ENCODE measurements around the gene FSD1L. TPM values are rescaled to one million over a fixed set of nuclear protein-coding genes. Genes with fewer than 3 reads are reported as not detected.

Gene FSD1L
- total RNA-seq, 1 donor from 2014 or later: 10.8 TPM

DNA sequence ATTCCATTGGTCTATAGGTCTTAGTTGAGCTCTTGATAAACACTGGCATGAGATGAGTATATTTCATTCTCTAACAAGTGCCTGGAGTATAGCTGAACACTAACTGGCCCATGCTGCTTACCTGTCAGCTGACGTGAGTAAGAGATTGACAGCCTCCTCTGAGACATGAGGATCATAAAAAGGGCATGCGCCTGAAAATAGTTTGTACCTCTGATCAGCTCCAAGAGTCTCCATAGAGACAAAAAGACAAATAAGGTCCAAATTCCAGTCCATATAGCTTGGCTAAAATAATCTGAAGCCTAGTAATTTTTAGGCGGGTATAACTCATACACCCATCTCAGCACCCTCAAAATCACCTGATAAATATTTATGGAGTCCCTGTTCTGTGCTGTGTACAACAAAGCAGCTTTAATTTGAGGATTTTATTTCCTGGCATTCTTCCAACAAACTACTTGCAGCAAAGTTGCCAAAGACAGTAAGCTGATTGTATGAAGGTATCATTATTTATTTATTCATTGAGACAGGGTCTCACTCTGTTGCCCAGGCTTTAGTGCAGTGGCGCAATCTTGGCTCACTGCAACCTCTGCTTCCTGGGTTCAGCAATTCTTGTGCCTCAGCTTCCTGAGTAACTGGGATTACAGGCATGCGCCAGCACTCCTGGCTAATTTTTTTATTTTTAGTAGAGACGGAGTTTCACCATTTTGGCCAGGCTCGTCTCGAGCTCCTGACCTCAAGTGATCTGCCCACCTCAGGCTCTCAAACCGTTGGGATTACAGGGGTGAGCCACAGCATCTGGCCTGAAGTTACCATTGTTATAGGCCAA, 16.2 kb upstream of the FSD1L start:
- intact Hi-C loops (cut with DNase I): no loop called here
- no peak for DNase-seq (ENCODE audit: low spot score)

DNA sequence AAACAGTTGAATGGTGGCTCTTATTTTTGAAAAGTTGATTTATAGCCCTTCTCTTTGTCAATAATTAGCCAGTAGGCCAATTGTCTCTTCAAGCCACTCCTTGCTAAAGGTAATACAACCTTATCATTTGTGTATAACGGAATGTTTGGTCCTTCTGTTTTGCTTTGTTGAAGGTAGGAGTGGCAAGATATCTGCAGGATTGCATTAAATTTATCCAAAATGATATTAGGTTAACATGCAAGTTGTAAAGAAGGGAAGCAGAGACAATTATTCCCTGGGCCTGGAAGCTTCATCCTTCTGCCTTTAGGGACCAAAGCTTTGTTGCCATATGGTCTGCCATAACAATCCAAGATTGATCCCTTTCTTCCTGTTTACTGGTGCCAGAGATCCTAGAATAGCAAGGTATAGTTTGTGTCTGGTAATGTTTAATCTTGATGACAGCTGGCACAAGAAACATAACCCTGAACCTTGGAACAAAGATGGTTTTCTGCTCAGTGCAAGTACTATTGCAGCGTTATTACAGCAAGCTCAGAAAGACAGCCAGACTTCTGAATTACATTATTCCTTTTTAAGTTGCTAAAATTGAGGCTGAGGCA, 15.5 kb upstream of the FSD1L start:
- intact Hi-C loops (cut with DNase I): no loop called here
- DNase-seq (ENCODE audit: low spot score): no peak

- intact Hi-C loops (cut with DNase I): no loop called here
- no peak for DNase-seq (ENCODE audit: low spot score)
These were observed 12.4 kb upstream of the FSD1L start for GRCh38 chr9:105435453-105435852.

GRCh38 chr9:105436783-105437182, 11.1 kb upstream of the FSD1L start:
- no peak for DNase-seq (ENCODE audit: low spot score)
- intact Hi-C loops (cut with DNase I): no loop called here

- no peak for DNase-seq (ENCODE audit: low spot score)
- intact Hi-C loops (cut with DNase I): no loop called here
These were observed 10.1 kb upstream of the FSD1L start for GRCh38 chr9:105437704-105438103.

DNA sequence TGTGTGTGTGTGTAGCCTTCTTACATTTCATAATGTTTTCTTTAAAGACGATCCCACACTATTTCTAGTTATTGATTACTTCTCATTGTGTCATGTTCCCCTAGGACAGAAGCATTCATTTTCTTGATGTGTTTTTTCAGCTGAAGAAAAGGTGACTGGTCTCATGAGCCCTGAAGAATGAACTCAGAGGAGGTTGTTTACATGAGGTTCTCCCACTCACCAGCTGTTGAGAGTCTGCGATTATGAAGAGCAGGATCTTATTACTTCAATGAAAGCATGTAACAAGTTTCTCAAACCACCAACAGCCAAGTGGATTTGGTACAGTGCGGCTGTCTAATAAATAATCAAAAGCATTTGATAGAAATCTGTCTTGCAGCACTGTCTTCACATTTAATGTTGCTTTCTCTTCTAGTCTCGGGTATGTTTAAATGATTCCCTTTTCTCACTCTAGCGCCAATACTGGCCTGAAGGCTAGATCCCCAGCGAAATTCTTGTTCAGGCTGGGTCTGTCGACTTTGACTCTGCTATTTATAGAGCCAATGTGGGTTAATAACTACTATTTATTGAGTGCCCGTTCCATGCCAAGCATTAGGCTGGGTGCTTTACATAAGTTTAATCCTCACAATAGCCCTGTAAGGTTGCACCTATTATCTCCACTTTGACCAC, 9.6 kb upstream of the FSD1L start:
- DNase-seq (ENCODE audit: low spot score): no peak
- intact Hi-C loops (cut with DNase I): no loop called here

DNA sequence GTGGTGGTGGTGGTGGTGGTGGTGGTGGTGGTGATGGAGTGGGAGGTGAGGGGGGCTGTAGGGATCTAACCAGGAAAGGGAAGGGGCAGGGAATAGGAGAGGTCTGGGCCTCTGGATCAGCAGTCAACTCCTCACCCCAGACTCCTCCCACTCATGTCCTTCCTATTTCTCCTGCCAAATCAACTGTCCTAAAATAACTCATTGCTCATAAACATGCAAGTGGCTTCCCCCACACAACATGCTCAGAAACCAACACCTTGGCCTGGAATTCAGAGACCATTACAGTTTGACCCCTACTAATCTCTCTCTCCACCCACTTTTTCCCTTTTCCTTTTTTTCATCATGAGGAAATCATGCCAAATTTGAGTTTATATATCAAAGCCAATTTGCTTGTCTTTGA, 8.4 kb upstream of the FSD1L start:
- intact Hi-C loops (cut with DNase I): no loop called here
- no peak for DNase-seq (ENCODE audit: low spot score)

GRCh38 chr9:105441616-105442160, 6.1 kb upstream of the FSD1L start:
- intact Hi-C loops (cut with DNase I): loop anchor here (10.0 kb wide), 2 partner anchors 197 to 253 kb away; partner anchors contain the start of genes SLC44A1 and TMEM38B
- no peak for DNase-seq (ENCODE audit: low spot score)

DNA sequence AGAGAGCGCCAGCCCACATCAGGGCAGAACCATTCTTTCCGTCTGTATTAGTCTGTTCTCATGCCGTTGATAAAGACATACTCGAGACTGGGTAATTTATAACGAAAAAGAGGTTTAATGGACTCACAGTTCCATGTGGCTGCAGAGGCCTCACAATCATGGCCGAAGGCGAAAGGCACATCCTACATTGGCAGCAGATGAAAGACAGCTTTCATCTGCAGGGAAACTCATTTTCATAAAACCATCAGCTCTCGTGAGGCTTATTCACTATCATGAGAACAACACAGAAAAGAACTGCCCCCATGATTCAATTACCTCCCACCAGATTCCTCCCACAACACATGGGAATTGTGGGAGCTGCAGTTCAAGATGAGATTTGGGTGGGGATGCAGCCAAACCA, 4.7 kb upstream of the FSD1L start:
- no peak for DNase-seq (ENCODE audit: low spot score)
- intact Hi-C loops (cut with DNase I): loop anchor here (10.0 kb wide), 2 partner anchors 198 to 252 kb away; partner anchors contain the start of genes SLC44A1 and TMEM38B

GRCh38 chr9:105444130-105444529, 3.7 kb upstream of the FSD1L start:
- intact Hi-C loops (cut with DNase I): loop anchor here (10.0 kb wide), 2 partner anchors 199 to 251 kb away; partner anchors contain the start of genes SLC44A1 and TMEM38B
- no peak for DNase-seq (ENCODE audit: low spot score)

DNA sequence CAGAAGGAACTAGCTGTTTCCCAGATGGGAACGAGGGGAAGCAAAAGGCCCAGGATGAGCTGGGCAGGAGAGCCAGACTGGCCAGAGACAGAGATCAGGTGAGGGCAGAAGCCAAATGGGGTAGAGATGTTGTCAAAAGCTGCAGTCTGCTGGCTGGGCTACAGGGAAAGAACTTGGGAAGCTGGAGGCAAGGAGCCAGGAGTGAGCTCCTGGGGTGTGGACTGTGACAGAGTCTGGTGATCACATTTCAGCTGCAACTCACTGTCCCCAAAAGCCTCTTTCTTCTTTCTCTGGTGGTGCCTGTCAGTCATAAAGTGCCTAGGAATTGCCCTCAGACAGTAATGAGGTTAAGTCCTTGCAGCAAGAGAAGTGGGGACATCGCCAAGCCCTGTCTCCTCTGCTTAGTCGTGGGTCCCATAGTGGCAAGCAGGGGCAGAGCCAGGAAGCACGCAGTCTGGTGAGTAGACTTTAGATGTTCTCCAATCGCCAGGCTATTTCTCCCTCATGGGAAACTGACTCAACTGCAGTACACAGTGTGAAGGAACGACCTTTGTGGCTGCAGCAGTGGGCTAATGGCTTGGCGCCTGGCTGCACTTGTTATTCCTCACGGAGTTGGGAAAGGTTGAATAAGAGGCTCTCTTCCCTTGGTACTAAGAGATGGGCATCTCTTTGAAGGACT, 2.5 kb upstream of the FSD1L start:
- intact Hi-C loops (cut with DNase I): loop anchor here (10.0 kb wide), 2 partner anchors 201 to 249 kb away; partner anchors contain the start of genes SLC44A1 and TMEM38B
- no peak for DNase-seq (ENCODE audit: low spot score)

DNA sequence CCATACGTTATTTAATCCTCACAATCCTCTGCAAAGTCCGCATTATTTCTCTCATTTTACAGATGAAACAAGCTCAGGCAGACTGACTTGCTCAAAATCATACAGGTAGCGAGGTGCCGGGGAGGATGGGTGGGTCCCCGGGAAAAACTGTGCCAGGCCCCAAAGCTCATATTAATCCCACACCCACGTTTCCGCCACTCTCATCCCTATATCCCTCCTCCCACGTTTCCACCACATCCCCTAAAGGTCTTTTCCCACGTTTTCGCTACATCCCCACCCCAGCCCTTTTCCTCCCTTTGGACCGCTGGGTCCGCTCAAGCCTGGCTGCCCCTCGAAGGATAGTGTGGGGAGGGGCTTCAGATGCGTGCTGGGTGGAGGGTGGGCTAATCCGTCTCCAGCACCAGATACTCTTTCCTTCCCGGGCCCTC, 434 bp upstream of the FSD1L start:
- intact Hi-C loops (cut with DNase I): loop anchor here (10.0 kb wide), 2 partner anchors 203 to 247 kb away; partner anchors contain the start of genes SLC44A1 and TMEM38B
- DNase-seq (ENCODE audit: low spot score): no peak

- intact Hi-C loops (cut with DNase I): loop anchor here (10.0 kb wide), 2 partner anchors 204 to 246 kb away; partner anchors contain the start of genes SLC44A1 and TMEM38B
- no peak for DNase-seq (ENCODE audit: low spot score)
These were observed 1.2 kb downstream of the FSD1L start for GRCh38 chr9:105449081-105449480.

DNA sequence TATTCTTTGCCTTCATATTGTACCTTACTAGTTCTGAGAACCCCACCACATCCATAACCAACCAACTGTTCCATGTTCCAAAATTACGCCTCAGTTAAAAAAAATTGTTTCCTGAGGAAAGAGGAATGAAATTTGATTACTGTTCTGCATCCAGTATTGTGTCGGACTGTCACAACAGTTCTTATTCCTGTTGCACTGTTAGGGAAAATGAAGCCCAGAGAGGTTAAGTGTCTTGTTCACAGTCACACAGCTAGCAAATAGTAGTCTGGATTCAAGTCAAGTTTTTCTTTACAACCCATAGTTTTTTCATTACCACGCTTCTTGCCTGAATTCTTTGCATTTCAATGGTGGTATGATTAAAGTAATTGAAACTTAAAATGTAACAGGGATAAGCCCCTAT, 4.4 kb downstream of the FSD1L start:
- DNase-seq (ENCODE audit: low spot score): no peak
- intact Hi-C loops (cut with DNase I): loop anchor here (10.0 kb wide), 1 partner anchor 103 kb away; the partner anchor contains the start of gene FKTN

GRCh38 chr9:105455836-105456475, 8.1 kb downstream of the FSD1L start:
- intact Hi-C loops (cut with DNase I): loop anchor here (10.0 kb wide), 1 partner anchor 99 kb away; the partner anchor contains the start of gene FKTN
- no peak for DNase-seq (ENCODE audit: low spot score)

GRCh38 chr9:105457560-105458294, 9.9 kb downstream of the FSD1L start:
- intact Hi-C loops (cut with DNase I): loop anchor here (10.0 kb wide), 1 partner anchor 97 kb away; the partner anchor contains the start of gene FKTN
- DNase-seq (ENCODE audit: low spot score): no peak

- DNase-seq (ENCODE audit: low spot score): no peak
- intact Hi-C loops (cut with DNase I): loop anchor here (10.0 kb wide), 1 partner anchor 96 kb away; the partner anchor contains the start of gene FKTN
These were observed 10.6 kb downstream of the FSD1L start for GRCh38 chr9:105458404-105458803.

- DNase-seq (ENCODE audit: low spot score): no peak
- intact Hi-C loops (cut with DNase I): loop anchor here (10.0 kb wide), 1 partner anchor 95 kb away; the partner anchor contains the start of gene FKTN
These were observed 11.5 kb downstream of the FSD1L start for GRCh38 chr9:105459336-105459735.
